Thyroid gland (tissue), 4 donors: ENCODE measurements around the gene ZNF750. TPM values are rescaled to one million over a fixed set of nuclear protein-coding genes. Genes with fewer than 3 reads are reported as not detected.
A peak's percentile ranks its signal among the peaks of the same experiment; 100 is the strongest.

ENCODE experiments used
- DNase-seq, 2 donors: peaks; one replicate each; pipeline ENCODE4 v3.0.0-alpha.2; 2019
- H3K27ac ChIP-seq, 3 donors: fragments of 200-600 bp; sonication (generic); 1 replicate in 2 of 3; 2 replicates in 1 of 3; pipeline ENCODE4 v1.5.1; 2016 to 2019; ENCODE audit warnings: mild to moderate bottlenecking in 1 of 3, moderate library complexity in 1 of 3
- H3K27me3 ChIP-seq: fragments of 200-600 bp; sonication (generic); one replicate; pipeline ENCODE4 v1.5.1; 2019
- H3K36me3 ChIP-seq, 2 donors: fragments of 200-600 bp; sonication (generic); one replicate each; pipeline ENCODE4 v1.5.1; 2016 to 2019
- H3K4me1 ChIP-seq, 2 donors: fragments of 200-600 bp; sonication (generic); one replicate each; pipeline ENCODE4 v1.5.1; 2017 to 2019
- H3K4me3 ChIP-seq, 3 donors: fragments of 200-600 bp; sonication (generic); replicated peaks in 1 of 3; 1 replicate in 2 of 3; 2 replicates in 1 of 3; pipeline ENCODE4 v1.5.1; 2016; ENCODE audit warnings: mild to moderate bottlenecking in 1 of 3
- H3K9me3 ChIP-seq: fragments of 200-600 bp; sonication (generic); one replicate; pipeline ENCODE4 v1.5.1; 2017
- CTCF ChIP-seq, 6 experiments: fragments of 200-600 bp in 3 of 6; fragments of 450-650 bp in 3 of 6; sonication (generic) in 3 of 6; IDR thresholded peaks; one replicate each; pipeline ENCODE4 v1.5.1; 2016 to 2019; ENCODE audit warnings: antibody characterized with exemption in 6 of 6, mild to moderate bottlenecking in 2 of 6, inconsistent platforms in 1 of 6, moderate library complexity in 1 of 6
- POLR2A ChIP-seq, 2 donors: fragments of 450-650 bp; IDR thresholded peaks; one replicate each; pipeline ENCODE4 v1.6.1; 2017; ENCODE audit warnings: antibody characterized with exemption in 2 of 2, mild to moderate bottlenecking in 2 of 2, moderate library complexity in 1 of 2
- WGBS, 2 donors: methylation state at CpG; one replicate each; pipeline ENCODE4 v1.1.5; 2017; 5-methylcytosine and 5-hydroxymethylcytosine counted together
- intact Hi-C: fragments of 100-400 bp; cut with DNase I; formaldehyde crosslinking; loops from one replicate; pipeline ENCODE4 v1.15.1; 2023
- total RNA-seq, 4 donors: library from RNA; depleted of rRNA; stranded (reverse); fragments of >200 nt; gene quantifications; one replicate each; pipeline ENCODE4 v1.2.3, GENCODE V29; 2016

Gene ZNF750
- total RNA-seq, 4 donors from 2014 or later, result 3.0 to 6.0 (median 4.5) TPM

DNA sequence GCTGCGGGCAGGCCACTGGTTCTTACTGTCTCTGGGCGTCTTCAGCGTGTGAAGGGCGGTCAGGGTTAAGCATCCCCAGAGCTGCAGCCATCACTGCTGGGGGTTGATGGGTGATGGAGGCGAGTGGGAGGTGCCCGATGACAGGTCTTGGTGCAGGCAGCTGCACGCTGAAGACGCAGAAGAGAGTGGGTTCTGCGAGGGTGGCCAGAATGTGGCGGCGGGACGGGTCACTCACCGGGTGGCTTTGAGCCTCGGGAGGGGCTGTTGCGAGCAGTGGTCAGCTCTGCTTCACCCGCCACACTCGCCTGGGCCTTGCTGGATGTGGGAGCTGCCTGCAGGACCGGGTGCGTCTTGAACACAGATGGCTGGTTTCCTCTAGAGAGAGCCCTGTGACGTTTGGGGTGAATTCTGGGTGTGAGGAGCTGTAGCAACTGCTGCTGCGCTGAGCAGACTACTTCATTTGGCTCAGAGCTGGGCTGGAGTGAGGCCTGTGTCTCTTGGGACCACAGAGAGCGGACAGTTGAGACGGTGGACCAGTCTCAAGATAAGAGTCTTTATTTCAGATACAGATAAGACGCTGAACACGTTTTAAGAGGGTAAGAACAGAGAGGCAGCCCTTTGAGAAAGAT, 44.6 kb upstream of the ZNF750 start:
- WGBS, 2 donors, result 86 to 89% methylated on average over 25 of the region's 25 CpGs
- H3K4me1 ChIP-seq, result peaks cover 27 to 52% of the 10 kb centered on the region in 2 donors
- no peak for DNase-seq
- no peaks in the 10 kb centered on the region for H3K9me3 ChIP-seq
- no peaks in the 10 kb centered on the region for H3K36me3 ChIP-seq
- TF ChIP-seq POLR2A (IDR thresholded peaks at IDR 0.05), result no peak
- TF ChIP-seq CTCF (IDR thresholded peaks at IDR 0.05), result no peak
- intact Hi-C loops, result no loop called here
- no peak overlapping the region for H3K4me3 ChIP-seq
- no peaks in the 10 kb centered on the region for H3K27me3 ChIP-seq
- no peak overlapping the region for H3K27ac ChIP-seq

DNA sequence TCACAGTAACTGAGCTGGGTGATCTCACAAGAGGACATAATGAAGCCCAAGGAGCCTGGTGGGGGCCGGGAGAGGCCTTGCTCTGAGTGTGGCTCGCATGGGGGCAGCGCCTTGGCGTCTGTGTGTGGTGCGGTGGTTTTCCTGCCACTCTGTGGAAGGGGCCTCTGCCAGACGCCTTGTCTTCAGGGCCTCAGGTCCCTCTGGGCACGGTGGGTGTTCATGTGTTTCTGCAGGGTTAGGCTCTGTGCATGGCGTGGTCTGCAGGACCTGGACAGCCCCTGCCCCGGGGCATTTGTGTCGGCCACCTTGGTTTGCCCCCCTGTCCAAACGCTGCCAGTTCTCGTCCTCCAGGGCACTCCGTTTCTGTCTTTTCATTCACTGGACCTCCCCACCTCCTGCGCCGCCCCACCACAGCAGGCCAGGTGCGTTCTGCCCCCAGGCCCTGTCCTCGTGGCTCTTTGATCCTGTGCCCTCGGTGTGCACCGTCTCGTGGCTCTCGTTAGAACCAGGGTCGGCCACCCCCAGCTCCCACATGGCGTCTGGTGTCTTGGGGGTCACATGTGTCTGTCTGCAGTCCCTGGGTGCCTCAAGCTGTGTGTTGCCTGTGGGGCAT, 43.7 kb upstream of the ZNF750 start:
- H3K27ac ChIP-seq, result no peak overlapping the region

DNA sequence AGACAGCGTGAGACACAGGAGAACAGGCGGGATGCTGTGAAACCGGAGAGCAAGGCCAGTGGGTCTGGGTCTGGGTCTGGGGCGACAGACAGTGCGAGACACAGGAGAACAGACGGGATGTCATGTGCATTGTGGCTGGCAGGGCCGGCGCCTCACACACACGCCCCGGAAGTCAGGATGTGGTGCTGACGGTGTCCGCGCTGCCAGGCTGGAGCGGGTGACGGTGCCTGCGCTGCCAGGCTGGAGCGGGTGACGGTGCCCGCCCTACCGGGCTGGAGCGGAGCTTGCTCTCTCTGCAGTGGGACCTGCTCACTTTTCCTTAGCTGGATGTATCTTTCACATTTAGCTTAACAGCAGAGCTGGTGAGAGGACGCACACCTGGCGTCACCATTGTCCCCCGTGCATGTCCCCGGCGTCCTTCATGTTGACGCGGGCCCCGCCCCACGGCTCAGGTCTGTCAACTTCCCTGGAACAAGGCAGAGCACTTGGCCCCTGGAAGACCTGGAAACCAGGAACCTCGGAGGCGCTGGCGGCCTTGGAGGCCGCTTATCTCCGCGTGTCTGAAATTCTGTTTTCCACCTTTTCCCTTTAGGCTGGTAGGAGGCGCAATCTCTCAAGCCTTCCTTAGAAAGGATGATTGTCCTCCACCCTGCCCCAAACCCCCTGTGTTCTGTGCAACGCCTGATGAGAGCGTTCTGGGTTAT, 43.0 kb upstream of the ZNF750 start:
- Histone ChIP-seq H3K27ac (peak overlapping the region in 2 of 3 donors; percentile 43 to 49), H3K4me1 (peaks cover 23 to 55% of the 10 kb centered on the region in 2 donors), H3K4me3 (no peak overlapping the region), H3K9me3 (no peaks in the 10 kb centered on the region), H3K36me3 (no peaks in the 10 kb centered on the region), H3K27me3 (no peaks in the 10 kb centered on the region)
- WGBS, 2 donors, result 90 to 94% methylated on average over 39 of the region's 39 CpGs
- intact Hi-C loops, result no loop called here
- DNase-seq, result no peak
- TF ChIP-seq CTCF (IDR thresholded peaks at IDR 0.05) (no peak), POLR2A (IDR thresholded peaks at IDR 0.05) (no peak)

More for the DNA sequence above, 43.7 kb upstream of the ZNF750 start:
- no peak for TF ChIP-seq POLR2A (IDR thresholded peaks at IDR 0.05)
- TF ChIP-seq CTCF (IDR thresholded peaks at IDR 0.05), result no peak
- Histone ChIP-seq H3K4me3 (no peak overlapping the region), H3K27me3 (no peaks in the 10 kb centered on the region), H3K36me3 (no peaks in the 10 kb centered on the region), H3K9me3 (no peaks in the 10 kb centered on the region), H3K4me1 (peaks cover 24 to 52% of the 10 kb centered on the region in 2 donors)
- 88 to 93% methylated on average over 19 to 23 of the region's 23 CpGs for WGBS, 2 donors
- no peak for DNase-seq
- intact Hi-C loops, result no loop called here

GRCh38 chr17:82881900-82882714, 42.3 kb upstream of the ZNF750 start:
- peaks cover 30 to 60% of the 10 kb centered on the region in 2 donors for H3K4me1 ChIP-seq
- DNase-seq, result peak in 1 of 2 donors; percentile 38
- no peaks in the 10 kb centered on the region for H3K9me3 ChIP-seq
- intact Hi-C loops, result no loop called here
- peak overlapping the region; percentile 43 to 49 (median 46) for H3K27ac ChIP-seq
- H3K36me3 ChIP-seq, result no peaks in the 10 kb centered on the region
- no peaks in the 10 kb centered on the region for H3K27me3 ChIP-seq
- H3K4me3 ChIP-seq, result no peak overlapping the region
- 76 to 77% methylated on average over 16 to 17 of the region's 17 CpGs for WGBS, 2 donors
- TF ChIP-seq POLR2A (IDR thresholded peaks at IDR 0.05), result no peak
- no peak for TF ChIP-seq CTCF (IDR thresholded peaks at IDR 0.05)
